SK-N-SH treated with all-trans-retinoic acid at 6 μM for 48 hours (cell line): ENCODE measurements around the gene CAB39L.

Experiments used
- ARNTL ChIP-seq: fragments of 450-650 bp; formaldehyde crosslinking; IDR thresholded peaks from 2 replicates; pipeline ENCODE4 v1.5.0; 2020; ENCODE audit warnings: low read depth, mild to moderate bottlenecking, moderate library complexity, borderline replicate concordance
- CREB5 ChIP-seq: fragments of 250-450 bp; sonication (Bioruptor Pico); IDR thresholded peaks from 2 replicates; pipeline ENCODE4 v1.5.1; 2020; ENCODE audit warnings: low read depth, mild to moderate bottlenecking, moderate library complexity
- CSDC2 ChIP-seq: fragments of 250-450 bp; sonication (Bioruptor Pico); IDR thresholded peaks from 2 replicates; pipeline ENCODE4 v1.5.0; 2020; ENCODE audit warnings: mild to moderate bottlenecking, moderate library complexity
- CSRNP3 ChIP-seq: fragments of 250-450 bp; sonication (Bioruptor Pico); IDR thresholded peaks from 2 replicates; pipeline ENCODE4 v1.5.1; 2021; ENCODE audit warnings: mild to moderate bottlenecking, moderate library complexity
- ISL1 ChIP-seq: fragments of 250-450 bp; sonication (Bioruptor Pico); IDR thresholded peaks from 2 replicates; pipeline ENCODE4 v2.1.2; 2022; ENCODE audit warnings: mild to moderate bottlenecking, moderate library complexity
- POU6F1 ChIP-seq: fragments of 250-450 bp; sonication (Bioruptor Pico); IDR thresholded peaks from 2 replicates; pipeline ENCODE4 v1.8.0; 2021; ENCODE audit warnings: low read depth, mild to moderate bottlenecking, moderate library complexity, borderline replicate concordance
- PPARA ChIP-seq: fragments of 250-450 bp; sonication (Bioruptor Pico); IDR thresholded peaks from 2 replicates; pipeline ENCODE4 v1.5.0; 2020; ENCODE audit warnings: mild to moderate bottlenecking, borderline replicate concordance
- SNAI2 ChIP-seq: fragments of 250-450 bp; sonication (Bioruptor Pico); IDR thresholded peaks from 2 replicates; pipeline ENCODE4 v1.5.0; 2020; ENCODE audit warnings: mild to moderate bottlenecking, moderate library complexity
- TCF4 ChIP-seq: fragments of 250-450 bp; sonication (Bioruptor Pico); IDR thresholded peaks from 2 replicates; pipeline ENCODE4 v1.8.0; 2021; ENCODE audit warnings: mild to moderate bottlenecking, moderate library complexity, borderline replicate concordance
- TSHZ2 ChIP-seq: fragments of 250-450 bp; sonication (Bioruptor Pico); IDR thresholded peaks from 2 replicates; pipeline ENCODE4 v1.5.0; 2020; ENCODE audit warnings: mild to moderate bottlenecking, moderate library complexity
- ZNF565 ChIP-seq: fragments of 450-650 bp; formaldehyde crosslinking; conservative IDR thresholded peaks from 2 replicates; pipeline ENCODE4 v1.5.0; 2020; ENCODE audit warnings: low read depth, mild to moderate bottlenecking, moderate library complexity

- TF ChIP-seq CREB5 (no peak), SNAI2 (no peak), ARNTL (CRISPR knock-in tag) (no peak), CSRNP3 (CRISPR knock-in tag) (0 out of 2 replicates have a peak, but pooled peaks have one; percentile 74), CSDC2 (CRISPR knock-in tag) (peak; percentile 78; the same call in 1 of the 2 replicates), PPARA (no peak), TSHZ2 (CRISPR knock-in tag) (peak; percentile 77), ZNF565 (CRISPR knock-in tag) (no peak), ISL1 (CRISPR knock-in tag) (no peak), POU6F1 (CRISPR knock-in tag) (no peak), TCF4 (no peak; the same call in 1 of the 2 replicates)
Measured at GRCh38 chr13:49443704-49444523, at the start of gene CAB39L, which contains the start of gene SETDB2.
